Nephron progenitor cell (in vitro differentiated cells): ENCODE data around the gene NELL2.

ENCODE experiments used
- DNase-seq: peaks from one replicate; pipeline ENCODE4 v3.0.0; 2021
- H3K27ac Mint-ChIP-seq: 2 replicates; pipeline ENCODE4 v1.8.0; 2021; ENCODE audit warnings: mild to moderate bottlenecking, moderate library complexity, mixed read lengths
- H3K27me3 Mint-ChIP-seq: 2 replicates; pipeline ENCODE4 v1.8.0; 2021; ENCODE audit warnings: mild to moderate bottlenecking, low read depth, mixed read lengths; ENCODE audit not compliant: poor library complexity
- H3K36me3 Mint-ChIP-seq: 2 replicates; pipeline ENCODE4 v1.8.0; 2021; ENCODE audit warnings: low read depth, mixed read lengths
- H3K4me1 Mint-ChIP-seq: 2 replicates; pipeline ENCODE4 v1.8.0; 2021; ENCODE audit warnings: mixed read lengths
- H3K4me3 Mint-ChIP-seq: 2 replicates; pipeline ENCODE4 v1.8.0; 2021; ENCODE audit warnings: mild to moderate bottlenecking, moderate library complexity, mixed read lengths
- H3K9me3 Mint-ChIP-seq: 2 replicates; pipeline ENCODE4 v1.8.0; 2021; ENCODE audit warnings: mild to moderate bottlenecking, moderate library complexity, mixed read lengths
- TF ChIP-seq, protein P1 (sequence below): fragments of 200-600 bp; sonication (generic); IDR thresholded peaks from 2 replicates; pipeline ENCODE4 v1.5.0; 2021; ENCODE audit warnings: antibody characterized with exemption

The NELL2 gene

DNA sequence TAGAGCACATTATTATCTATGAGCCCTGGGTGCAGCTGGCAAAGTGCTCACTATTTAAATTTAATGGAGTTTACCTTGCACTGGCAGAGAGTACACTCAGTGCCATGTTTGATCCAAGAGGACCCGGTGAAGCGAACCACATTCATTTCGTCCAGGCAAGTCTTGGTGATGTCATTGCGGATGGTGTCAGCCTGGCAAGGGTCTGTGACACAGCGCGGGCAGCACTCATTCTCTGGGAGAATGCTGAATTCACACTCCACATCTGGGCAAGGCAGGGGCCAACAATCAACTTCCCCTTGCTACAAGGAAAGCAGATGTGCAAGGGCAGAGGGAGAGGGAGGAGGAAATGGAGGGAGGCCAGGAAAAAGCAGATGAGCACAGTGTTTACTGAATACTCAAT, 356.2 kb downstream of the NELL2 start:
- Mint-ChIP-seq H3K4me3 (no peak overlapping the region), H3K36me3 (no peaks in the 10 kb centered on the region), H3K4me1 (no peaks in the 10 kb centered on the region), H3K27me3 (no peaks in the 10 kb centered on the region), H3K27ac (no peak overlapping the region), H3K9me3 (no peaks in the 10 kb centered on the region)
- DNase-seq, result no peak
- TF ChIP-seq, protein P1, sequence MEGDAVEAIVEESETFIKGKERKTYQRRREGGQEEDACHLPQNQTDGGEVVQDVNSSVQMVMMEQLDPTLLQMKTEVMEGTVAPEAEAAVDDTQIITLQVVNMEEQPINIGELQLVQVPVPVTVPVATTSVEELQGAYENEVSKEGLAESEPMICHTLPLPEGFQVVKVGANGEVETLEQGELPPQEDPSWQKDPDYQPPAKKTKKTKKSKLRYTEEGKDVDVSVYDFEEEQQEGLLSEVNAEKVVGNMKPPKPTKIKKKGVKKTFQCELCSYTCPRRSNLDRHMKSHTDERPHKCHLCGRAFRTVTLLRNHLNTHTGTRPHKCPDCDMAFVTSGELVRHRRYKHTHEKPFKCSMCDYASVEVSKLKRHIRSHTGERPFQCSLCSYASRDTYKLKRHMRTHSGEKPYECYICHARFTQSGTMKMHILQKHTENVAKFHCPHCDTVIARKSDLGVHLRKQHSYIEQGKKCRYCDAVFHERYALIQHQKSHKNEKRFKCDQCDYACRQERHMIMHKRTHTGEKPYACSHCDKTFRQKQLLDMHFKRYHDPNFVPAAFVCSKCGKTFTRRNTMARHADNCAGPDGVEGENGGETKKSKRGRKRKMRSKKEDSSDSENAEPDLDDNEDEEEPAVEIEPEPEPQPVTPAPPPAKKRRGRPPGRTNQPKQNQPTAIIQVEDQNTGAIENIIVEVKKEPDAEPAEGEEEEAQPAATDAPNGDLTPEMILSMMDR, result no peak

GRCh38 chr12:44511289-44511688, 364.8 kb downstream of the NELL2 start:
- no peaks in the 10 kb centered on the region for H3K36me3 Mint-ChIP-seq
- no peak overlapping the region for H3K27ac Mint-ChIP-seq
- no peaks in the 10 kb centered on the region for H3K4me1 Mint-ChIP-seq
- TF ChIP-seq, protein P1, result no peak
- H3K27me3 Mint-ChIP-seq, result no peaks in the 10 kb centered on the region
- no peaks in the 10 kb centered on the region for H3K9me3 Mint-ChIP-seq
- no peak overlapping the region for H3K4me3 Mint-ChIP-seq
- DNase-seq, result no peak

DNA sequence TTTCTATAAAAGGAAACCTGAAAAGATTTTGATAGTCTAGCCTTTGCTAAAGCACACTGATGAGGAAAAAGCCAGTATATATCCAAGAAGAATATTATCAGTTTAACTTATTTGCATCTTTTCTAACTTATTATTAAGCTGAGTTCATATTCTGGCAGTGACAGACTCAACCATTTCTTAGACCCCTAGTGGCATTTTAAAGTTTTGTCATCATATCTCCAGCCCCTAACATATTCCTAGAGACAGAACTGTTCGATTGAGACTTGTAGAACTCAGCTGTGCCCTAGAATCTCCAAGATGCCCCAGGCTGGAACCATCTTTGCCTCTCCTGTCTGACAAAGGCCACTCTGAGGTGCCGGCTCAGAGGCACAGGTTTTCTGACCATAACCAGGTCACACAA, 365.6 kb downstream of the NELL2 start:
- TF ChIP-seq, protein P1, result no peak
- Mint-ChIP-seq H3K27ac (no peak overlapping the region), H3K4me1 (no peaks in the 10 kb centered on the region), H3K27me3 (no peaks in the 10 kb centered on the region), H3K9me3 (no peaks in the 10 kb centered on the region), H3K36me3 (no peaks in the 10 kb centered on the region), H3K4me3 (no peak overlapping the region)
- no peak for DNase-seq

DNA sequence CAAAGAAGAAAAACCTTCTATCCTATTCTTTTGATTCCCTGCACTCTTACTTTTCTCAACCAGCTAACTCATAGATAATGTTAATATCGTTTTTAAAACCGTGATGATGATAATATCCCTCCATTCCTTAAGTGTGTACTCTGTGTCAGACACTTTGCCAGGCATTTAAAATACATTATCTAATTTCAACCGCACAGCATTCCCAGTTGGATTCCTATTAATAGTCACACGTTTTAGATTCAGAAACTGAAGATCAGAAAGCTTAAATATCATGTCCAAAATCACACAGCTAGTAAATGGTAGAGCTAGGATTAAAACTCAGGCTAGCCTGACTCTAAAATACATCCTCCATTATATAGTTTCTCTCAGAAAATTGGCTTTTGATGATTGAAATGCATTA, 366.0 kb downstream of the NELL2 start:
- Mint-ChIP-seq H3K27me3 (no peaks in the 10 kb centered on the region), H3K36me3 (no peaks in the 10 kb centered on the region), H3K27ac (peak overlapping the region; percentile 17), H3K4me1 (no peaks in the 10 kb centered on the region), H3K4me3 (no peak overlapping the region), H3K9me3 (no peaks in the 10 kb centered on the region)
- TF ChIP-seq, protein P1, result no peak
- no peak for DNase-seq

DNA sequence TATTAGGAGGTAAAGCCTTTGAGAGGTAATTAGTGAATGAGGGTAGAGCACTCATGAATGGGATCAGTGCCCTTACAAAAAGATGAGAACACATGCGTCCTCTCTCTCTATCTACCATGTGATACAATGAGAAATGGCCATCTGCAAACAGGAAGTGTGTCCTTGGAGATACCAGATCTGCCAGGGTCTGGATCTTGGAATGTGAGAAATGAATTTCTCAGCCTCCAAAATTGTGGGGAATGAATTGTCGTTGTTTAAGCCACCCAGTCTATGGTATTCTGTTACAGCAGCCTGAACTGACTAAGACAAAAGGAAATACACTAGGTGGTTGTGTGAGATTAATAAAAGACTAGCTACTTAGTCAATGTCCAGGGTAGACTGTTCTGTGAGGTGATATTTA, 366.6 kb downstream of the NELL2 start:
- DNase-seq, result no peak
- H3K27ac Mint-ChIP-seq, result no peak overlapping the region

DNA sequence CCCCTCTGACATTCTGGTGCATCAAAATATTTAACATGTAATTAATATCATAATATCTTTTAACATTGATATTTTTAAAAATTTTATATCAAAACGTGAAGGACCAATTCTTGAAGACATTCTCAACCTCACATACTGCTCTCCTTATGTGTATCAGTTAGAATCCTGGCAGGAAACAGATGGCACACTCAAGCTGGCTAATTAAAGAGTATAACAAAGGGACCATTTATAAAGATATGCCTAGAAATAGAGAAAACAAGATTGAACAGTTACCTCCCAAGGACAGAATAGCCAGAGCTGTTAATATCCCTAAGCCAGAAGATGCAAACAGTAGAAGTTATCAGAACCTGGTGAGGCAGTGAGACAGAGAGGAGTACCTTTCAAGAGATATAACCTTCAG, 368.7 kb downstream of the NELL2 start:
- Mint-ChIP-seq H3K27ac (no peak overlapping the region), H3K9me3 (no peaks in the 10 kb centered on the region), H3K27me3 (no peaks in the 10 kb centered on the region), H3K36me3 (no peaks in the 10 kb centered on the region), H3K4me1 (no peaks in the 10 kb centered on the region), H3K4me3 (no peak overlapping the region)
- TF ChIP-seq, protein P1, result no peak
- no peak for DNase-seq

More for the DNA sequence above, 366.6 kb downstream of the NELL2 start:
- H3K9me3 Mint-ChIP-seq, result no peaks in the 10 kb centered on the region
- no peak overlapping the region for H3K4me3 Mint-ChIP-seq
- TF ChIP-seq, protein P1, result no peak
- H3K27me3 Mint-ChIP-seq, result no peaks in the 10 kb centered on the region
- H3K4me1 Mint-ChIP-seq, result no peaks in the 10 kb centered on the region
- no peaks in the 10 kb centered on the region for H3K36me3 Mint-ChIP-seq
